WTC11 (cell line): ENCODE measurements around the gene SRSF8. TPM values are rescaled to one million over a fixed set of nuclear protein-coding genes. Genes with fewer than 3 reads are reported as not detected.

Experiments used
- ATAC-seq: fragments of 200-7000 bp; cut with Tn5 transposase; 2 replicates; pipeline ENCODE4 v1.10.0; 2021; ENCODE audit warnings: mild to moderate bottlenecking, moderate library complexity
- CTCF ChIA-PET: fragments of 300-600 bp; sonication (Branson Sonifier 250); formaldehyde crosslinking; loops from one replicate; lab custom pipeline; 2021; ENCODE audit warnings: antibody characterized with exemption; lab: Charles Lee
- POLR2A ChIA-PET: fragments of 350-600 bp; sonication (Branson Sonifier 250); formaldehyde crosslinking; loops from one replicate; lab custom pipeline; 2021; ENCODE audit warnings: antibody characterized with exemption; lab: Charles Lee
- DNase-seq: peaks from one replicate; pipeline ENCODE4 v3.0.0; 2021; ENCODE audit warnings: low spot score
- H3K27ac Mint-ChIP-seq: 2 replicates; pipeline ENCODE4 v1.8.0; 2021; ENCODE audit warnings: mixed read lengths
- H3K27me3 Mint-ChIP-seq: 2 replicates; pipeline ENCODE4 v1.8.0; 2021; ENCODE audit warnings: low read depth, mild to moderate bottlenecking, moderate library complexity, mixed read lengths
- H3K36me3 Mint-ChIP-seq: 2 replicates; pipeline ENCODE4 v1.8.0; 2021; ENCODE audit warnings: mixed read lengths
- H3K4me1 Mint-ChIP-seq: 2 replicates; pipeline ENCODE4 v1.8.0; 2022; ENCODE audit warnings: mixed read lengths
- H3K4me3 Mint-ChIP-seq: 2 replicates; pipeline ENCODE4 v1.8.0; 2021; ENCODE audit warnings: mild to moderate bottlenecking, moderate library complexity, mixed read lengths
- H3K9me3 Mint-ChIP-seq: 2 replicates; pipeline ENCODE4 v1.8.0; 2021; ENCODE audit warnings: mixed read lengths
- ATF1 ChIP-seq: sonication (generic); formaldehyde crosslinking; IDR thresholded peaks from 2 replicates; pipeline ENCODE4 v1.8.1; 2023; ENCODE audit warnings: mild to moderate bottlenecking, moderate library complexity, missing genetic modification reagents
- FOXJ3 ChIP-seq: sonication (generic); formaldehyde crosslinking; IDR thresholded peaks from 2 replicates; pipeline ENCODE4 v1.9.0; 2021; ENCODE audit warnings: missing genetic modification reagents, mild to moderate bottlenecking, borderline replicate concordance
- GABPB1 ChIP-seq: sonication (generic); formaldehyde crosslinking; IDR thresholded peaks from 2 replicates; pipeline ENCODE4 v1.8.1; 2023; ENCODE audit warnings: mild to moderate bottlenecking, missing genetic modification reagents
- IRF2 ChIP-seq: sonication (generic); formaldehyde crosslinking; IDR thresholded peaks from 2 replicates; pipeline ENCODE4 v1.8.0; 2022; ENCODE audit warnings: low read depth, missing genetic modification reagents, borderline replicate concordance
- PRRX2 ChIP-seq: fragments of 250-450 bp; sonication (Bioruptor Pico); IDR thresholded peaks from 2 replicates; pipeline ENCODE4 v1.8.0; 2021; ENCODE audit warnings: mild to moderate bottlenecking
- ZNF138 ChIP-seq: sonication (generic); formaldehyde crosslinking; conservative IDR thresholded peaks from 2 replicates; pipeline ENCODE4 v1.8.1; 2022; ENCODE audit warnings: mild to moderate bottlenecking, moderate library complexity, missing genetic modification reagents
- ZNF263 ChIP-seq: sonication (generic); formaldehyde crosslinking; IDR thresholded peaks from 2 replicates; pipeline ENCODE4 v1.8.1; 2022; ENCODE audit warnings: low read depth, mild to moderate bottlenecking, moderate library complexity, missing genetic modification reagents
- ZNF317 ChIP-seq: sonication (generic); formaldehyde crosslinking; IDR thresholded peaks from 2 replicates; pipeline ENCODE4 v1.8.1; 2023; ENCODE audit warnings: low read depth, mild to moderate bottlenecking, moderate library complexity, missing genetic modification reagents, borderline replicate concordance
- total RNA-seq: library from RNA; stranded (reverse); gene quantifications from 3 replicates; pipeline ENCODE4 v1.2.3, GENCODE V29; 2021
- TF ChIP-seq, protein P1 (sequence below): sonication (generic); formaldehyde crosslinking; IDR thresholded peaks from 2 replicates; pipeline ENCODE4 v1.8.1; 2023; ENCODE audit warnings: mild to moderate bottlenecking, missing genetic modification reagents, borderline replicate concordance
- TF ChIP-seq, protein P2 (sequence below): fragments of 250-450 bp; sonication (Bioruptor Pico); IDR thresholded peaks from 2 replicates; pipeline ENCODE4 v1.9.0; 2021; ENCODE audit warnings: mild to moderate bottlenecking
- TF ChIP-seq, protein P3 (sequence below): sonication (generic); formaldehyde crosslinking; IDR thresholded peaks from 2 replicates; pipeline ENCODE4 v1.8.0; 2022; ENCODE audit warnings: mild to moderate bottlenecking, missing genetic modification reagents
- TF ChIP-seq, protein P4 (sequence below): sonication (generic); formaldehyde crosslinking; IDR thresholded peaks from 2 replicates; pipeline ENCODE4 v1.8.1; 2022; ENCODE audit warnings: mild to moderate bottlenecking, moderate library complexity, missing genetic modification reagents
- TF ChIP-seq, protein P5 (sequence below): fragments of 250-450 bp; sonication (Bioruptor Pico); IDR thresholded peaks from 2 replicates; pipeline ENCODE4 v1.9.0; 2021; ENCODE audit warnings: moderate library complexity, mild to moderate bottlenecking, inconsistent platforms, borderline replicate concordance
- TF ChIP-seq, protein P6 (sequence below): sonication (generic); formaldehyde crosslinking; conservative IDR thresholded peaks from 2 replicates; pipeline ENCODE4 v1.8.1; 2022; ENCODE audit warnings: mild to moderate bottlenecking, missing genetic modification reagents
- TF ChIP-seq, protein P7 (sequence below): fragments of 250-450 bp; sonication (Bioruptor Pico); IDR thresholded peaks from 2 replicates; pipeline ENCODE4 v1.9.0; 2021; ENCODE audit warnings: mild to moderate bottlenecking
- TF ChIP-seq, protein P8 (sequence below): sonication (generic); formaldehyde crosslinking; IDR thresholded peaks from 2 replicates; pipeline ENCODE4 v1.8.0; 2022; ENCODE audit warnings: mild to moderate bottlenecking, missing genetic modification reagents
- TF ChIP-seq, protein P9 (sequence below): sonication (generic); formaldehyde crosslinking; IDR thresholded peaks from 2 replicates; pipeline ENCODE4 v1.8.1; 2023; ENCODE audit warnings: mild to moderate bottlenecking, missing genetic modification reagents

Gene SRSF8
- total RNA-seq, 1 experiment from 2014 or later: 20.9 TPM

DNA sequence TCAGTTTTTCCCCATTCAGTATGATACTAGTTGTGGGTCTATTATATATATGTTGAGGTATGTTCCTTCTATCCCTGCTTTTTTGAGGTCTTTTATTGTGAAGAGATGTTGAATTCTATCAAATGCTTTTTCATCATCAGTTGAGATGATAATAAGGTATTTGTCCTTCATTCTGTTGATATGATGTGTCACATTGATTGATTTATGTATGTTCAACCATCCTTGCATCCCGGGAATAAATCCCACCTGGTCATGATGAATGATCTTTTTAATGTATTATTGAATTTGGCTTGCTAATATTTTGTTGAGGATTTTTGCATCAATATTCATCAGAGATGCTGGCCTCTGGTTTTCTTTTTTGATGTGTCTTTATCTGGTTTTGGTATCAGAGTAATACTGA is 48.9 kb downstream of the SRSF8 start (continued):
- TF ChIP-seq, protein P1, sequence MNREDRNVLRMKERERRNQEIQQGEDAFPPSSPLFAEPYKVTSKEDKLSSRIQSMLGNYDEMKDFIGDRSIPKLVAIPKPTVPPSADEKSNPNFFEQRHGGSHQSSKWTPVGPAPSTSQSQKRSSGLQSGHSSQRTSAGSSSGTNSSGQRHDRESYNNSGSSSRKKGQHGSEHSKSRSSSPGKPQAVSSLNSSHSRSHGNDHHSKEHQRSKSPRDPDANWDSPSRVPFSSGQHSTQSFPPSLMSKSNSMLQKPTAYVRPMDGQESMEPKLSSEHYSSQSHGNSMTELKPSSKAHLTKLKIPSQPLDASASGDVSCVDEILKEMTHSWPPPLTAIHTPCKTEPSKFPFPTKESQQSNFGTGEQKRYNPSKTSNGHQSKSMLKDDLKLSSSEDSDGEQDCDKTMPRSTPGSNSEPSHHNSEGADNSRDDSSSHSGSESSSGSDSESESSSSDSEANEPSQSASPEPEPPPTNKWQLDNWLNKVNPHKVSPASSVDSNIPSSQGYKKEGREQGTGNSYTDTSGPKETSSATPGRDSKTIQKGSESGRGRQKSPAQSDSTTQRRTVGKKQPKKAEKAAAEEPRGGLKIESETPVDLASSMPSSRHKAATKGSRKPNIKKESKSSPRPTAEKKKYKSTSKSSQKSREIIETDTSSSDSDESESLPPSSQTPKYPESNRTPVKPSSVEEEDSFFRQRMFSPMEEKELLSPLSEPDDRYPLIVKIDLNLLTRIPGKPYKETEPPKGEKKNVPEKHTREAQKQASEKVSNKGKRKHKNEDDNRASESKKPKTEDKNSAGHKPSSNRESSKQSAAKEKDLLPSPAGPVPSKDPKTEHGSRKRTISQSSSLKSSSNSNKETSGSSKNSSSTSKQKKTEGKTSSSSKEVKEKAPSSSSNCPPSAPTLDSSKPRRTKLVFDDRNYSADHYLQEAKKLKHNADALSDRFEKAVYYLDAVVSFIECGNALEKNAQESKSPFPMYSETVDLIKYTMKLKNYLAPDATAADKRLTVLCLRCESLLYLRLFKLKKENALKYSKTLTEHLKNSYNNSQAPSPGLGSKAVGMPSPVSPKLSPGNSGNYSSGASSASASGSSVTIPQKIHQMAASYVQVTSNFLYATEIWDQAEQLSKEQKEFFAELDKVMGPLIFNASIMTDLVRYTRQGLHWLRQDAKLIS (CRISPR knock-in tag): no peak
- no peak for TF ChIP-seq ZNF317

DNA sequence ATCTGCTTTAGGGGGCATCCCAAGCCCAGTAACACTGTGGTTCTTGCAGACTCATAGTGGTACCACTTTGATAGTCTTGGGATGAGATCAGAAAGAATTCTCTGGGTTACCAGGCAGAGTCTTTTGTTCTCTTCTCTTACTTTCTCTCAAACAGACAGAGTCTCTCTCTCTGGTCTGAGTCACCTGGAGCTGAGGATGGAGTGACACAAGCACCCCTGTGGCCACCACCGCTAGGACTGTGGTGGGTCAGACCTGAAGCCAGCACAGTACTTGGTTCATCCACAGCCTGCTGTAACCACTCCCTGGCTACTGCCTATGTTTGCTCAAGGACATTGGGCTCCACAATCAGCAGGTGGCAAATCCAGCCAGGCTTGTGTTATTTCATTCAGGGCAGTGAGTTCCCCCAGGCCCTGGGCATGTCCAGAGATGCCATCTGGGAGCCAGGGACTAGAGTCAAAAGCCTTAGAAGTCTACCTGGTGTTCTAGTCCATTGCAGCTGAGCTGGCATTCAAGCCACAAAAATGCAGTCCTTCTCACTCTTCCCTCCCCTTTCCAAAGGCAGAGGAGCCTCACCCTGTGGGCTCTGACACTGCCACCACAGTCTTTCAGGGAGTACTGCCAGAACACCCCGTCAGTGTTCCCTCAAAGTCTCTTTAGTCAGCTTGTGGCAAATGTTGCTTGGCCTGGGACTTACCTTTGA is 52.8 kb downstream of the SRSF8 start:
- no peak for ATAC-seq
- no peak overlapping the region for H3K4me3 Mint-ChIP-seq
- no peak overlapping the region for H3K27ac Mint-ChIP-seq
- ChIA-PET POLR2A (no interaction called here), CTCF (interaction anchor here (0.6 kb wide), 1 partner anchor 1065 kb away, joined by 4 read pairs; no protein-coding TSS in a partner anchor)
- peaks cover 4% of the 10 kb centered on the region; the same call in 1 of the 2 replicates for H3K9me3 Mint-ChIP-seq
- no peak for DNase-seq
- H3K36me3 Mint-ChIP-seq: no peaks in the 10 kb centered on the region
- no peaks in the 10 kb centered on the region for H3K4me1 Mint-ChIP-seq
- H3K27me3 Mint-ChIP-seq: no peaks in the 10 kb centered on the region
- TF ChIP-seq GABPB1 (CRISPR knock-in tag) (no peak), ZNF263 (CRISPR knock-in tag) (no peak), FOXJ3 (CRISPR knock-in tag) (no peak), ATF1 (CRISPR knock-in tag) (no peak), ZNF138 (CRISPR knock-in tag) (no peak), PRRX2 (CRISPR knock-in tag) (no peak), IRF2 (no peak)
- TF ChIP-seq, protein P2, sequence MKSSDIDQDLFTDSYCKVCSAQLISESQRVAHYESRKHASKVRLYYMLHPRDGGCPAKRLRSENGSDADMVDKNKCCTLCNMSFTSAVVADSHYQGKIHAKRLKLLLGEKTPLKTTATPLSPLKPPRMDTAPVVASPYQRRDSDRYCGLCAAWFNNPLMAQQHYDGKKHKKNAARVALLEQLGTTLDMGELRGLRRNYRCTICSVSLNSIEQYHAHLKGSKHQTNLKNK (CRISPR knock-in tag): no peak
- TF ChIP-seq, protein P3, sequence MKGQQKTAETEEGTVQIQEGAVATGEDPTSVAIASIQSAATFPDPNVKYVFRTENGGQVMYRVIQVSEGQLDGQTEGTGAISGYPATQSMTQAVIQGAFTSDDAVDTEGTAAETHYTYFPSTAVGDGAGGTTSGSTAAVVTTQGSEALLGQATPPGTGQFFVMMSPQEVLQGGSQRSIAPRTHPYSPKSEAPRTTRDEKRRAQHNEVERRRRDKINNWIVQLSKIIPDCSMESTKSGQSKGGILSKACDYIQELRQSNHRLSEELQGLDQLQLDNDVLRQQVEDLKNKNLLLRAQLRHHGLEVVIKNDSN (CRISPR knock-in tag): no peak
- TF ChIP-seq, protein P4, sequence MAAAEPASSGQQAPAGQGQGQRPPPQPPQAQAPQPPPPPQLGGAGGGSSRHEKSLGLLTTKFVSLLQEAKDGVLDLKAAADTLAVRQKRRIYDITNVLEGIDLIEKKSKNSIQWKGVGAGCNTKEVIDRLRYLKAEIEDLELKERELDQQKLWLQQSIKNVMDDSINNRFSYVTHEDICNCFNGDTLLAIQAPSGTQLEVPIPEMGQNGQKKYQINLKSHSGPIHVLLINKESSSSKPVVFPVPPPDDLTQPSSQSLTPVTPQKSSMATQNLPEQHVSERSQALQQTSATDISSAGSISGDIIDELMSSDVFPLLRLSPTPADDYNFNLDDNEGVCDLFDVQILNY: no peak
- TF ChIP-seq, protein P5, sequence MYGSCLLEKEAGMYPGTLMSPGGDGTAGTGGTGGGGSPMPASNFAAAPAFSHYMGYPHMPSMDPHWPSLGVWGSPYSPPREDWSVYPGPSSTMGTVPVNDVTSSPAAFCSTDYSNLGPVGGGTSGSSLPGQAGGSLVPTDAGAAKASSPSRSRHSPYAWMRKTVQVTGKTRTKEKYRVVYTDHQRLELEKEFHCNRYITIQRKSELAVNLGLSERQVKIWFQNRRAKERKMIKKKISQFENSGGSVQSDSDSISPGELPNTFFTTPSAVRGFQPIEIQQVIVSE (CRISPR knock-in tag): no peak
- TF ChIP-seq, protein P6, sequence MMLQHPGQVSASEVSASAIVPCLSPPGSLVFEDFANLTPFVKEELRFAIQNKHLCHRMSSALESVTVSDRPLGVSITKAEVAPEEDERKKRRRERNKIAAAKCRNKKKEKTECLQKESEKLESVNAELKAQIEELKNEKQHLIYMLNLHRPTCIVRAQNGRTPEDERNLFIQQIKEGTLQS (CRISPR knock-in tag): no peak
- TF ChIP-seq, protein P7, sequence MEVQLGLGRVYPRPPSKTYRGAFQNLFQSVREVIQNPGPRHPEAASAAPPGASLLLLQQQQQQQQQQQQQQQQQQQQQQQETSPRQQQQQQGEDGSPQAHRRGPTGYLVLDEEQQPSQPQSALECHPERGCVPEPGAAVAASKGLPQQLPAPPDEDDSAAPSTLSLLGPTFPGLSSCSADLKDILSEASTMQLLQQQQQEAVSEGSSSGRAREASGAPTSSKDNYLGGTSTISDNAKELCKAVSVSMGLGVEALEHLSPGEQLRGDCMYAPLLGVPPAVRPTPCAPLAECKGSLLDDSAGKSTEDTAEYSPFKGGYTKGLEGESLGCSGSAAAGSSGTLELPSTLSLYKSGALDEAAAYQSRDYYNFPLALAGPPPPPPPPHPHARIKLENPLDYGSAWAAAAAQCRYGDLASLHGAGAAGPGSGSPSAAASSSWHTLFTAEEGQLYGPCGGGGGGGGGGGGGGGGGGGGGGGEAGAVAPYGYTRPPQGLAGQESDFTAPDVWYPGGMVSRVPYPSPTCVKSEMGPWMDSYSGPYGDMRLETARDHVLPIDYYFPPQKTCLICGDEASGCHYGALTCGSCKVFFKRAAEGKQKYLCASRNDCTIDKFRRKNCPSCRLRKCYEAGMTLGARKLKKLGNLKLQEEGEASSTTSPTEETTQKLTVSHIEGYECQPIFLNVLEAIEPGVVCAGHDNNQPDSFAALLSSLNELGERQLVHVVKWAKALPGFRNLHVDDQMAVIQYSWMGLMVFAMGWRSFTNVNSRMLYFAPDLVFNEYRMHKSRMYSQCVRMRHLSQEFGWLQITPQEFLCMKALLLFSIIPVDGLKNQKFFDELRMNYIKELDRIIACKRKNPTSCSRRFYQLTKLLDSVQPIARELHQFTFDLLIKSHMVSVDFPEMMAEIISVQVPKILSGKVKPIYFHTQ (CRISPR knock-in tag): no peak
- TF ChIP-seq, protein P8, sequence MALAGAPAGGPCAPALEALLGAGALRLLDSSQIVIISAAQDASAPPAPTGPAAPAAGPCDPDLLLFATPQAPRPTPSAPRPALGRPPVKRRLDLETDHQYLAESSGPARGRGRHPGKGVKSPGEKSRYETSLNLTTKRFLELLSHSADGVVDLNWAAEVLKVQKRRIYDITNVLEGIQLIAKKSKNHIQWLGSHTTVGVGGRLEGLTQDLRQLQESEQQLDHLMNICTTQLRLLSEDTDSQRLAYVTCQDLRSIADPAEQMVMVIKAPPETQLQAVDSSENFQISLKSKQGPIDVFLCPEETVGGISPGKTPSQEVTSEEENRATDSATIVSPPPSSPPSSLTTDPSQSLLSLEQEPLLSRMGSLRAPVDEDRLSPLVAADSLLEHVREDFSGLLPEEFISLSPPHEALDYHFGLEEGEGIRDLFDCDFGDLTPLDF (CRISPR knock-in tag): no peak
- TF ChIP-seq, protein P9, sequence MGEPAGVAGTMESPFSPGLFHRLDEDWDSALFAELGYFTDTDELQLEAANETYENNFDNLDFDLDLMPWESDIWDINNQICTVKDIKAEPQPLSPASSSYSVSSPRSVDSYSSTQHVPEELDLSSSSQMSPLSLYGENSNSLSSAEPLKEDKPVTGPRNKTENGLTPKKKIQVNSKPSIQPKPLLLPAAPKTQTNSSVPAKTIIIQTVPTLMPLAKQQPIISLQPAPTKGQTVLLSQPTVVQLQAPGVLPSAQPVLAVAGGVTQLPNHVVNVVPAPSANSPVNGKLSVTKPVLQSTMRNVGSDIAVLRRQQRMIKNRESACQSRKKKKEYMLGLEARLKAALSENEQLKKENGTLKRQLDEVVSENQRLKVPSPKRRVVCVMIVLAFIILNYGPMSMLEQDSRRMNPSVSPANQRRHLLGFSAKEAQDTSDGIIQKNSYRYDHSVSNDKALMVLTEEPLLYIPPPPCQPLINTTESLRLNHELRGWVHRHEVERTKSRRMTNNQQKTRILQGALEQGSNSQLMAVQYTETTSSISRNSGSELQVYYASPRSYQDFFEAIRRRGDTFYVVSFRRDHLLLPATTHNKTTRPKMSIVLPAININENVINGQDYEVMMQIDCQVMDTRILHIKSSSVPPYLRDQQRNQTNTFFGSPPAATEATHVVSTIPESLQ (CRISPR knock-in tag): no peak
